Activated gamma-delta T cell treated with Interleukin-2 at 50 U/mL for 16 hours (primary cell): Measurements from ENCODE around the gene BCLAF3.

Source experiments
- DNase-seq: peaks from one replicate; pipeline ENCODE4 v3.0.0-alpha.2; 2020

The BCLAF3 gene

GRCh38 chrX:19964017-19964710 is 26.7 kb downstream of the BCLAF3 start:
- no peak for DNase-seq

GRCh38 chrX:19960913-19961312 is 29.9 kb downstream of the BCLAF3 start:
- no peak for DNase-seq

- DNase-seq, result no peak
Measured at GRCh38 chrX:19958552-19959486, 32.0 kb downstream of the BCLAF3 start.

- DNase-seq, result no peak
Measured at GRCh38 chrX:19956923-19957322, 33.9 kb downstream of the BCLAF3 start.

GRCh38 chrX:19956306-19956705 is 34.6 kb downstream of the BCLAF3 start:
- no peak for DNase-seq

GRCh38 chrX:19955306-19955705 is 35.6 kb downstream of the BCLAF3 start:
- no peak for DNase-seq

- no peak for DNase-seq
Measured at GRCh38 chrX:19954335-19955096, 36.3 kb downstream of the BCLAF3 start.

GRCh38 chrX:19953145-19953544 is 37.7 kb downstream of the BCLAF3 start:
- DNase-seq, result no peak

GRCh38 chrX:19949340-19949739 is 41.5 kb downstream of the BCLAF3 start:
- no peak for DNase-seq

GRCh38 chrX:19947612-19948011 is 43.2 kb downstream of the BCLAF3 start:
- no peak for DNase-seq
